Measurements from ENCODE around the gene ERRFI1. TPM values are rescaled to one million over a fixed set of nuclear protein-coding genes. Genes with fewer than 3 reads are reported as not detected.

Gene ERRFI1
- total and polyA plus RNA-seq, 2 of the 8 experiments (the other 6 are each of a cell fraction or from before 2014, with no cell fraction given), result 23.4 to 46.1 TPM

DNA sequence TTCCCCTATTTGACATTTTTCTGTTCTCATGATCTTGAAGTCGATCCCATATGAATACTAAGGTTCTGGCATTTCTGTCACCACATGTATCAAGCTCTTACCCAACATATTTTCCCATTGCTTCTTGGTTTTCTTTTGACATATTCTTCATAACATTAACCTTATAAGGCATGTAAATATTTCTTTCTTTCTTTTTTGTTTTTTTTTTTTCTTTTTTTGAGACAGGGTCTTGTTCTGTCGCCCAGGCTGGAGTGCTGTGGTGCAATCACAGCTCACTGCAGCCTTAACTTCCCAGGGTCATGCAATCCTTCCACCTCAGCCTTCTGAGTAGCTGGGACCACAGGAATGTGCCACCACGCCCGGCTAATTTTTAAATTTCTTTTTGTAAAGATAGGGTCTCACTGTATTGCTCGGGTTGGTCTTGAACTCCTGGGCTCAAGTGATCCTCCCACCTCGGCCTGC, 33.1 kb upstream of the ERRFI1 start:
- 74% methylated on average over 6 of the region's 6 CpGs; no CpG with 5 or more reads in 1 of the 2 experiments for WGBS, 2 experiments (ENCODE audit: extremely low coverage in 1 of 2, insufficient coverage in 1 of 2, insufficient read length in 1 of 2, insufficient replicate concordance in 2 of 2, low coverage in 1 of 2, low lambda C conversion rate in 2 of 2, missing lambda C conversion rate in 1 of 2)
- Histone ChIP-seq H3K23me2 (ENCODE audit: low read depth, low read length) (no peaks in the 10 kb centered on the region), H3K4me3 (ENCODE audit: extremely low read depth in 1 of 4, insufficient read depth in 2 of 4, low read depth in 3 of 4, low read length in 4 of 4) (no peak overlapping the region), H2BK5ac (ENCODE audit: low read depth, low read length) (no peak overlapping the region), H4K5ac (ENCODE audit: insufficient read length, low read depth, low read length) (no peak overlapping the region), H2AFZ (ENCODE audit: low read length) (no peak overlapping the region), H3K27me3 (replicated peaks in 1 of 4; ENCODE audit: control insufficient read depth in 3 of 4, extremely low read depth in 1 of 4, insufficient read depth in 3 of 4, low read length in 3 of 4) (no peaks in the 10 kb centered on the region), H3K9me3 (ENCODE audit: insufficient read depth in 2 of 2, low read depth in 1 of 2, low read length in 1 of 2) (no peaks in the 10 kb centered on the region), H2BK12ac (ENCODE audit: low read depth, low read length) (no peak overlapping the region), H2BK15ac (ENCODE audit: low read length) (no peak overlapping the region), H4K8ac (ENCODE audit: extremely low read depth, insufficient read depth, low read length) (no peak overlapping the region), H3K4me1 (replicated peaks in 1 of 4; ENCODE audit: control insufficient read depth in 3 of 4, insufficient read depth in 4 of 4, low read length in 3 of 4) (no peaks in the 10 kb centered on the region), H4K20me1 (replicated peaks in 1 of 2; ENCODE audit: control insufficient read depth in 1 of 2, insufficient read depth in 2 of 2, low read length in 2 of 2) (no peaks in the 10 kb centered on the region), H3K9ac (replicated peaks in 1 of 4; ENCODE audit: extremely low read depth in 1 of 4, low read depth in 3 of 4, low read length in 3 of 4) (no peak overlapping the region), H2BK20ac (ENCODE audit: low read length) (no peak overlapping the region), H3K36me3 (ENCODE audit: control insufficient read depth in 2 of 4, insufficient read depth in 4 of 4, low read length in 3 of 4) (no peaks in the 10 kb centered on the region), H3K4ac (replicated peaks; ENCODE audit: insufficient read length, low read depth, low read length) (no peak overlapping the region), H2BK120ac (replicated peaks; ENCODE audit: low read depth, low read length) (no peak overlapping the region), H3K79me2 (ENCODE audit: control insufficient read depth in 1 of 2, insufficient read depth in 2 of 2, low read length in 2 of 2) (no peaks in the 10 kb centered on the region), H3K23ac (ENCODE audit: insufficient read length) (no peak overlapping the region), H3K4me2 (ENCODE audit: insufficient read depth in 1 of 2, low read depth in 2 of 2, low read length in 2 of 2) (no peak overlapping the region), H3K27ac (ENCODE audit: low read depth, low read length) (no peak overlapping the region), H3K18ac (ENCODE audit: extremely low read depth, low read length) (no peak overlapping the region), H4K91ac (replicated peaks; ENCODE audit: insufficient read length, low read length) (no peak overlapping the region), H3K14ac (ENCODE audit: insufficient read length) (no peak overlapping the region), H3K56ac (replicated peaks; ENCODE audit: insufficient read length, low read depth, low read length) (no peak overlapping the region), H2AK5ac (ENCODE audit: low read depth, low read length) (no peak overlapping the region), H3K79me1 (ENCODE audit: low read depth, low read length) (no peaks in the 10 kb centered on the region)
- DNase-seq (ENCODE audit: low read depth in 1 of 2, low spot score in 2 of 2) (no peak), FAIRE-seq (no peak)
- ChIA-PET CTCF (ENCODE audit: partially characterized antibody) (interaction anchor here (0.9 to 2.1 kb wide), 5 partner anchors 16 to 255 kb away, joined by 3 to 5 read pairs (median 3); no protein-coding TSS in a partner anchor), POLR2A (ENCODE audit: partially characterized antibody) (no interaction called here)
- TF ChIP-seq RFX5 (IDR thresholded peaks at IDR 0.05; ENCODE audit: borderline replicate concordance, low read depth, low read length) (no peak), GABPA (IDR thresholded peaks at IDR 0.05; ENCODE audit: borderline replicate concordance, insufficient read depth, low read length) (no peak), HDAC2 (IDR thresholded peaks at IDR 0.05; ENCODE audit: borderline replicate concordance in 1 of 2, low read depth in 2 of 2, low read length in 2 of 2) (no peak), POLR2A (IDR thresholded peaks at IDR 0.05; ENCODE audit: control extremely low read depth in 1 of 2, low read depth in 2 of 2, low read length in 2 of 2) (no peak), USF2 (IDR thresholded peaks at IDR 0.05; ENCODE audit: low read length) (no peak), ASH2L (IDR thresholded peaks at IDR 0.05; ENCODE audit: low read length) (no peak), SUZ12 (IDR thresholded peaks at IDR 0.05; ENCODE audit: low read length) (no peak), KDM1A (IDR thresholded peaks at IDR 0.05; ENCODE audit: borderline replicate concordance, low read length) (no peak), KDM4A (IDR thresholded peaks at IDR 0.05; ENCODE audit: low read depth, low read length, severe bottlenecking) (no peak), RAD21 (IDR thresholded peaks at IDR 0.05 in 1 of 2, conservative IDR thresholded peaks at IDR 0.05 in 1 of 2; ENCODE audit: low read depth in 2 of 2, low read length in 2 of 2) (no peak)

Measured in H1 (cell line).